Caco-2 (cell line): Measurements from ENCODE around the gene THAP4. TPM values are rescaled to one million over a fixed set of nuclear protein-coding genes. Genes with fewer than 3 reads are reported as not detected.
A peak's percentile ranks its signal among the peaks of the same experiment; 100 is the strongest.

Experiments used
- BruUV-seq: library from RNA; stranded (reverse); fragments of 400-500 nt; replicated peaks from 2 replicates; lab custom pipeline; 2021; lab: Mats Ljungman, UMichigan
- CTCF ChIA-PET: fragments of 300-600 bp; sonication (Branson Sonifier 250); formaldehyde crosslinking; loops from one replicate; lab custom pipeline; 2022; ENCODE audit warnings: antibody characterized with exemption; lab: Charles Lee
- POLR2A ChIA-PET: fragments of 300-600 bp; sonication (Branson Sonifier 250); formaldehyde crosslinking; loops from one replicate; lab custom pipeline; 2022; ENCODE audit warnings: antibody characterized with exemption; lab: Charles Lee
- DNase-seq, 2 experiments: peaks; one replicate each; pipeline versions ENCODE4 v3.0.0 to v3.0.0-alpha.2; 2020 to 2022
- H3K27me3 ChIP-seq: replicated peaks from 2 replicates; pipeline ENCODE4 v1.6.0; 2011; ENCODE audit warnings: low read length; ENCODE audit not compliant: control insufficient read depth, insufficient read depth
- H3K36me3 ChIP-seq: 2 replicates; pipeline ENCODE4 v1.5.1; 2011; ENCODE audit warnings: low read length; ENCODE audit not compliant: control insufficient read depth, insufficient read depth
- H3K4me1 ChIP-seq: fragments of 250-450 bp; sonication (Bioruptor Pico); 2 replicates; pipeline ENCODE4 v1.5.1; 2020; ENCODE audit warnings: mild to moderate bottlenecking
- H3K4me3 ChIP-seq: 2 replicates; pipeline ENCODE4 v1.5.1; 2011; ENCODE audit warnings: low read depth, mild to moderate bottlenecking, control low read depth, low read length
- H3K9me3 ChIP-seq: fragments of 250-450 bp; sonication (Bioruptor Pico); 2 replicates; pipeline ENCODE4 v1.5.1; 2020; ENCODE audit warnings: mild to moderate bottlenecking, moderate library complexity
- H3K27ac Mint-ChIP-seq: one replicate; pipeline ENCODE4 v1.8.0; 2022; ENCODE audit warnings: mixed read lengths; ENCODE audit not compliant: unreplicated experiment
- H3K27me3 Mint-ChIP-seq: one replicate; pipeline ENCODE4 v1.8.0; 2022; ENCODE audit warnings: mixed read lengths; ENCODE audit not compliant: insufficient read depth, unreplicated experiment
- H3K36me3 Mint-ChIP-seq: one replicate; pipeline ENCODE4 v1.8.0; 2022; ENCODE audit warnings: mild to moderate bottlenecking, mixed read lengths; ENCODE audit not compliant: insufficient read depth, unreplicated experiment
- H3K4me1 Mint-ChIP-seq: one replicate; pipeline ENCODE4 v1.8.0; 2022; ENCODE audit warnings: low read depth, mixed read lengths; ENCODE audit not compliant: unreplicated experiment
- H3K4me3 Mint-ChIP-seq: one replicate; pipeline ENCODE4 v1.8.0; 2022; ENCODE audit warnings: mild to moderate bottlenecking, moderate library complexity, mixed read lengths; ENCODE audit not compliant: unreplicated experiment
- H3K9me3 Mint-ChIP-seq: one replicate; pipeline ENCODE4 v1.8.0; 2022; ENCODE audit warnings: mixed read lengths; ENCODE audit not compliant: unreplicated experiment
- CTCF ChIP-seq, 2 experiments: fragments of 200-600 bp in 1 of 2; IDR thresholded peaks; 1 replicate in 1 of 2; 2 replicates in 1 of 2; pipeline versions ENCODE4 v1.5.1 to v1.8.0; 2011 to 2022; ENCODE audit warnings: antibody characterized with exemption in 1 of 2, control low read depth in 1 of 2, inconsistent platforms in 1 of 2, low read depth in 1 of 2, low read length in 1 of 2, mild to moderate bottlenecking in 1 of 2, moderate library complexity in 1 of 2; ENCODE audit not compliant: insufficient read depth in 1 of 2, severe bottlenecking in 1 of 2, unreplicated experiment in 1 of 2
- intact Hi-C: fragments of 100-400 bp; cut with micrococcal nuclease; formaldehyde crosslinking; loops from one replicate; pipeline ENCODE4 v1.10.0; 2022; ENCODE audit not compliant: unreplicated experiment
- total RNA-seq: library from RNA; stranded (reverse); gene quantifications from 2 replicates; pipeline ENCODE4 v1.2.3, GENCODE V29; 2022

Gene THAP4
- total RNA-seq, 1 experiment from 2014 or later, result 37.2 TPM

GRCh38 chr2:241582328-241582727 is 54.6 kb downstream of the THAP4 start:
- no peak overlapping the region for H3K4me3 Mint-ChIP-seq
- H3K4me1 Mint-ChIP-seq, result no peaks in the 10 kb centered on the region
- Histone ChIP-seq H3K36me3 (no peaks in the 10 kb centered on the region), H3K27me3 (no peaks in the 10 kb centered on the region), H3K4me3 (no peak overlapping the region), H3K9me3 (peaks cover 10% of the 10 kb centered on the region), H3K4me1 (no peaks in the 10 kb centered on the region)
- no peak for TF ChIP-seq CTCF (IDR thresholded peaks at IDR 0.05; ENCODE audit: insufficient read depth in 1 of 2, low read depth in 1 of 2, low read length in 1 of 2, severe bottlenecking in 1 of 2, unreplicated experiment in 1 of 2)
- intact Hi-C loops, result no loop called here
- peaks cover 25% of the 10 kb centered on the region for H3K9me3 Mint-ChIP-seq
- H3K27ac Mint-ChIP-seq, result no peak overlapping the region
- H3K36me3 Mint-ChIP-seq, result peaks cover 65% of the 10 kb centered on the region
- DNase-seq, result no peak
- POLR2A ChIA-PET, result no interaction called here
- CTCF ChIA-PET, result no interaction called here
- no peaks in the 10 kb centered on the region for H3K27me3 Mint-ChIP-seq
- BruUV-seq, result no TSS peak

- Histone ChIP-seq H3K27me3 (no peaks in the 10 kb centered on the region), H3K4me3 (no peak overlapping the region), H3K9me3 (no peaks in the 10 kb centered on the region), H3K36me3 (no peaks in the 10 kb centered on the region), H3K4me1 (no peaks in the 10 kb centered on the region)
- no peak for DNase-seq
- intact Hi-C loops, result no loop called here
- ChIA-PET CTCF (no interaction called here), POLR2A (no interaction called here)
- H3K4me1 Mint-ChIP-seq, result no peaks in the 10 kb centered on the region
- H3K9me3 Mint-ChIP-seq, result peaks cover 13% of the 10 kb centered on the region
- TF ChIP-seq CTCF (IDR thresholded peaks at IDR 0.05; ENCODE audit: insufficient read depth in 1 of 2, low read depth in 1 of 2, low read length in 1 of 2, severe bottlenecking in 1 of 2, unreplicated experiment in 1 of 2), result no peak
- no peak overlapping the region for H3K27ac Mint-ChIP-seq
- H3K36me3 Mint-ChIP-seq, result peaks cover 35% of the 10 kb centered on the region
- no peaks in the 10 kb centered on the region for H3K27me3 Mint-ChIP-seq
- H3K4me3 Mint-ChIP-seq, result no peak overlapping the region
- no TSS peak for BruUV-seq
Observed at GRCh38 chr2:241579281-241579680, 57.7 kb downstream of the THAP4 start.

GRCh38 chr2:241577413-241578122 is 59.4 kb downstream of the THAP4 start:
- no peak overlapping the region for H3K4me3 ChIP-seq
- no peaks in the 10 kb centered on the region for H3K27me3 ChIP-seq
- peak overlapping the region; percentile 45 for H3K27ac Mint-ChIP-seq
- TF ChIP-seq CTCF (IDR thresholded peaks at IDR 0.05; ENCODE audit: insufficient read depth in 1 of 2, low read depth in 1 of 2, low read length in 1 of 2, severe bottlenecking in 1 of 2, unreplicated experiment in 1 of 2), result no peak
- intact Hi-C loops, result no loop called here
- no peaks in the 10 kb centered on the region for H3K27me3 Mint-ChIP-seq
- BruUV-seq, result no TSS peak
- ChIA-PET CTCF (no interaction called here), POLR2A (no interaction called here)
- no peak overlapping the region for H3K4me3 Mint-ChIP-seq
- H3K4me1 Mint-ChIP-seq, result no peaks in the 10 kb centered on the region
- H3K36me3 Mint-ChIP-seq, result peaks cover 22% of the 10 kb centered on the region
- DNase-seq, result no peak
- no peaks in the 10 kb centered on the region for H3K4me1 ChIP-seq
- H3K36me3 ChIP-seq, result no peaks in the 10 kb centered on the region
- no peaks in the 10 kb centered on the region for H3K9me3 ChIP-seq
- H3K9me3 Mint-ChIP-seq, result peaks cover 9% of the 10 kb centered on the region
